Measurements from ENCODE around the gene CACNG8. TPM values are rescaled to one million over a fixed set of nuclear protein-coding genes. Genes with fewer than 3 reads are reported as not detected.

CACNG8 gene
- total RNA-seq, 4 donors from 2014 or later: not detected

DNA sequence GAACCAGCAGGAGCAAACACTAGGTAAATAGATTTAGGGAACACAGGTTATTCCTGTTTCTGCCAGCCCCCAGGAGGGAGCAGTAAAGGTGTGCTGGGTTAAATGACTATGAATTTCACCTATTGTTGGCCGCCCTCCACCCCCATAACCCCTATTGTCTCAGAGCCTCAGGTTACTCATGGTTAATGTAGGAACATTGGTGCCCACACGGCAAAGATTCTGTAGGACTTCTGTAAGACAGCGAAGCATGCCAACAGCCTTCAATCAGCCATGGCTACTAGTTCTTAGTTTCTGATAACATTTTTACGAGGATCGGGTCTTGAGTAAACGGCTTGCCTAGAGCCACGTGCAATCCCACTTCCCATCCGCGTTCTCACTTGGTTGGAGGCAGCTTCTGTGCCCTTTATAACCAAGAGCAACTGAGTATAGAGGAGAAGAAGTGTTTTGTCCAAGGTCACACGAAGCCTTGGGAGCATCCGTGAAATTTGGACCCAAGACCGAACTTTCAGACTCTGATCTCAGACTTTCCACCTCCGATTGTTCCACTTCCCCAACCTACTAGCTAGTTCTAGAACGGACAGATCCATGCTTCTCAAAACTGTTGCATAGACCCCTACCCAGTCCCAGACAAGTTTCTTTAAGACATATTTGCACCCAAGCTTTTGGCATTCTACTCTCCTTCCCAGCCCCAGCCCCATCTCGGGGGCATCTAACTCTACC, 5.1 kb upstream of the CACNG8 start:
- peaks cover 19% of the 10 kb centered on the region for H3K27me3 ChIP-seq
- intact Hi-C loops (cut with DNase I): no loop called here
- TF ChIP-seq POLR2A (IDR thresholded peaks at IDR 0.05): no peak
- no peak for TF ChIP-seq CTCF (IDR thresholded peaks at IDR 0.05)
- H3K9me3 ChIP-seq: no peaks in the 10 kb centered on the region
- H3K36me3 ChIP-seq: no peaks in the 10 kb centered on the region
- H3K4me1 ChIP-seq: no peaks in the 10 kb centered on the region
- WGBS, 2 donors: 4 to 5% methylated on average over 15 of the region's 15 CpGs
- no peak overlapping the region for H3K27ac ChIP-seq
- no peak overlapping the region for H3K4me3 ChIP-seq (replicated peaks in 1 of 3)
- no peak for DNase-seq

DNA sequence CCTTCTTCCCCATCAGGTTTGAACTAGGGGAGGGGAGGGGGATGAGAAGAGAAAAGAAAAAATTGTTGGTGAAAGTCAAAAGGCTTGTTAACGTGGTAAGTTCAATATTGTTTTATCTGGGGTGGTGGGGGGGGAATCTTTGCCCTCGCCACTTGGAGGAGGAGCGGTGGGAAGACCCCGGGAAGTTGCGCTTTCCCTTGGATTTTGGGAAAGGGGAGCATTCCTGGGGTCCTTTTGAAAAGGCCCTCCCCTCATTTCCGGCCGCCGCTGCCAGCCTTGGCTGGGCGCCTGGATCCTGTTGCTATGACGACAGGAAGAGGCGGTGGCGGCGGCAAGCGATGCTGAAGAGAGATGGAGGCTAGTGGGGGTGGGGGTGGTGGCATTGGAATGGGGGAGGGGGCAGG, 4.6 kb upstream of the CACNG8 start:
- H3K9me3 ChIP-seq: no peaks in the 10 kb centered on the region
- no peaks in the 10 kb centered on the region for H3K36me3 ChIP-seq
- intact Hi-C loops (cut with DNase I): no loop called here
- H3K27me3 ChIP-seq: peaks cover 19% of the 10 kb centered on the region
- no peak overlapping the region for H3K4me3 ChIP-seq (replicated peaks in 1 of 3)
- no peak for TF ChIP-seq POLR2A (IDR thresholded peaks at IDR 0.05)
- no peak for TF ChIP-seq CTCF (IDR thresholded peaks at IDR 0.05)
- 3 to 4% methylated on average over 10 to 14 of the region's 14 CpGs for WGBS, 2 donors
- H3K4me1 ChIP-seq: no peaks in the 10 kb centered on the region
- no peak overlapping the region for H3K27ac ChIP-seq
- no peak for DNase-seq

- peaks cover 19% of the 10 kb centered on the region for H3K27me3 ChIP-seq
- intact Hi-C loops (cut with DNase I): no loop called here
- no peak for TF ChIP-seq CTCF (IDR thresholded peaks at IDR 0.05)
- no peak for TF ChIP-seq POLR2A (IDR thresholded peaks at IDR 0.05)
- H3K9me3 ChIP-seq: no peaks in the 10 kb centered on the region
- no peak for DNase-seq
- no peak overlapping the region for H3K4me3 ChIP-seq (replicated peaks in 1 of 3)
- H3K27ac ChIP-seq: no peak overlapping the region
- no peaks in the 10 kb centered on the region for H3K4me1 ChIP-seq
- no peaks in the 10 kb centered on the region for H3K36me3 ChIP-seq
- WGBS, 2 donors: 1 to 3% methylated on average over 19 to 21 of the region's 22 CpGs
Measured at GRCh38 chr19:53958823-53959757, 3.6 kb upstream of the CACNG8 start.

- intact Hi-C loops (cut with DNase I): no loop called here
- no peak overlapping the region for H3K27ac ChIP-seq
- no peaks in the 10 kb centered on the region for H3K36me3 ChIP-seq
- H3K4me3 ChIP-seq (replicated peaks in 1 of 3): no peak overlapping the region
- peaks cover 19% of the 10 kb centered on the region for H3K27me3 ChIP-seq
- DNase-seq: no peak
- H3K9me3 ChIP-seq: no peaks in the 10 kb centered on the region
- 3% methylated on average over 10 of the region's 10 CpGs for WGBS, 2 donors
- TF ChIP-seq POLR2A (IDR thresholded peaks at IDR 0.05) (no peak), CTCF (IDR thresholded peaks at IDR 0.05) (no peak)
- no peaks in the 10 kb centered on the region for H3K4me1 ChIP-seq
Measured at GRCh38 chr19:53960187-53960586, 2.5 kb upstream of the CACNG8 start.

GRCh38 chr19:53960886-53961285, 1.9 kb upstream of the CACNG8 start:
- Histone ChIP-seq H3K27me3 (peaks cover 19% of the 10 kb centered on the region), H3K27ac (no peak overlapping the region), H3K9me3 (no peaks in the 10 kb centered on the region), H3K36me3 (no peaks in the 10 kb centered on the region), H3K4me3 (replicated peaks in 1 of 3) (no peak overlapping the region), H3K4me1 (no peaks in the 10 kb centered on the region)
- no peak for DNase-seq
- TF ChIP-seq POLR2A (IDR thresholded peaks at IDR 0.05): no peak
- no peak for TF ChIP-seq CTCF (IDR thresholded peaks at IDR 0.05)
- intact Hi-C loops (cut with DNase I): no loop called here
- 4 to 7% methylated on average over 8 of the region's 8 CpGs for WGBS, 2 donors

Measured in thyroid gland (tissue), 4 donors.